ENCODE results near the gene MT1A.
A peak's percentile ranks its signal among the peaks of the same experiment; 100 is the strongest.

Gene MT1A

DNA sequence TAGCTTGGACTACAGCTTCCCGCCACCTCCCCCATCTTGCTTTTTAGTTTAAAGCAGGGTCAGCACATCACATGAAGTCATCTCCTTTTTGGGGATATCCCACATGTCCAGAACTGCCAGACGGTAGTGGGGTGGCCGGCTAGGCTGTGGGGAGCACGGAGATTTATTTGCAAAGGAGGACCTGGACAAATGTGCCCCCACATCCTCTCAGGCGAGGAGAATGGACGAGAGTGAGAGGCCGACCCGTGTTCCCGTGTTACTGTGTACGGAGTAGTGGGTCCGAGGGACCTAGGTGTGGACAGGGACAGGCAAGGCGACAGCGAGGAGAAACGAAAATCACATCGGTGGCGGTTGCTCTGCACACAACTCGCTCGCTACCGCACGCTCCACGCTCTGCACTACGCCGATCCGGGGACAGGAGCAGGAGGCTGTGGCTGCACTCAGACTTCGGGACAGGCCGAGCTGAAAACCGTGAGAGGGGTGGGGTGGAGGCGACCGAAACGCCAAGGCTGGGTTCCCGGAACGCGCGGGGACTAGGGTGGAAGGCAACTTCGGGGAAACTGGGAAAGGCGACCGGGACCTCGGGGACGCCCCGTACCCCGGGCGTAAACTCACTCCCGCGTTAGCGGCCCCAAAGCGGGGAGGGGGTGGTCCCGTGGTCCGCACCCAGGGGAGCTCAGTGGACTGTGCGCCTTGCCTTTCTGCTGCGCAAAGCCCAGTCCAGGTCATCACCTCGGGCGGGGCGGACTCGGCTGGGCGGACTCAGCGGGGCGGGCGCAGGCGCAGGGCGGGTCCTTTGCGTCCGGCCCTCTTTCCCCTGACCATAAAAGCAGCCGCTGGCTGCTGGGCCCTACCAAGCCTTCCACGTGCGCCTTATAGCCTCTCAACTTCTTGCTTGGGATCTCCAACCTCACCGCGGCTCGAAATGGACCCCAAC, at the start of gene MT1A:
Gene MT1A (plus strand): TSS at position 853 of the 937 bp plus-strand sequence. CDS start 73 bp downstream, at position 926.
- DNase-seq = no peak

GRCh38 chr16:56588781-56589140, 49.7 kb upstream of the MT1A start:
- DNase-seq = no peak

- DNase-seq = peak; percentile 67
Observed at GRCh38 chr16:56589141-56590039, 49.1 kb upstream of the MT1A start, which contains the start of gene MT3. TSS of gene MT3 (plus strand) at chr16:56589528. CDS start at chr16:56589591, 63 bp downstream.

DNA sequence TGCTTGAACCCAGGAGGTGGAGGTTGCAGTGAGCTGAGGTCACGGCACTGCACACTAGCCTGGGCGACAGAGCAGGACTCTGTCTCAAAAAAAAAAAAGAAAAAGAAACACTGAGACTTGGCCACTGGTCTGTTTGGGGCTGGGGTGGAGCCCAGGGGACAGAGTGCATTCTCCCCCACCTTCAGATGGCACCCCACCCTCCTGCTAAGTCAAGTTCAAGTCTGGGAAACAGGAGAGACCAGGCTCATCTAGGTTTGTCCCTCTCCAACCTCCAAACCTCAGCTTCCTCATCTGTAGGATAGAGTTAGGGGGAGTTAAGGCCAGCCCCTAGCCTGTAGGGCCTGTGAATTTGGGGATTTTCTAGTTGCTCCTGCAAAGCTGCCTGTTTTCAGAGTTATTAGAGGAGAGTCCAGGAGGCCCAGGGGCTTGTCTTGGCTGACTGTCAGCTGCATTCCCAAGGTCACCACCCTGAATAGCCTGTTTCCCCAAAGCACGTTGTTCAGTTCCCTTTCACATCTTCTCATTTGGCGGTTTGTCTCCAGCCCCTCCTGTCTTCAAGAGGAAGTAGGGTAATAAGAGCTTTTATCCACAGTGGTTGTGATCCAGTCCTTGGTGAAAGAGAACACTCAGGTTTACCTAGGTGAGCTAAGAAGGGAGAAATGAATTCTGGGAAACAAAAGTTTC, 46.9 kb upstream of the MT1A start:
- DNase-seq = no peak

DNA sequence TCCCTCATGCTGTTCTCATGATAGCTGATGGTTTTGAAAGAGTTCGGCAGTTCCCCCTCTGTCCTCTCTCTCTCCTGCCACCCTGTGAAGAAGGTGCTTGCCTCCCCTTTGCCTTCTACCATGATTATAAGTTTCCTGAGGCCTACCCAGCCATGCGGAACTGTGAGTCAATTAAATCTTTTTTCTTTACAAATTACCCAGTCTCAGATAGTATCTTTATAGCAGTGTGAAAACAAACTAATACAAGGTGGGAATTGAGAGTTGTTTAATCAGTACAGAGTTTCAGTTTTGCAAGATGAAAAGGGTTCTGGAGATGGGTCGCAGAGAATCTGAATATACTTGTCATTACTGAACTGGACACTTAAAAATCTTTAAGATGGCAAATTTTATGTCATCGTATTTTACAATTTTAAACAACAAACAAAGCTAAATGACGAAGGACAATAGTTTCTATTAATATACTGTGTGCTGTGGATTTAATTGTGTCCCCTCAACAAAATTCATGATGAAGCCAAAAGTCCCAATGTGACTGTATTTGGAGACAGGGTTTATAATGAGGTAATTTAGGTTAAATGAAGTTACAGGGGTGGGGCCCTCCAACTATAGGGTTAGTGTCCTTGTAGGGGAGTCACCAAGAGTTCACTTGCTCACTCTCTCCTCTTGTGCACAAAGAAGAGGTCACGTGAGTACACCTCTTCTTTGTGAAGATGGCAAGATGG, 44.7 kb upstream of the MT1A start:
- no peak for DNase-seq

GRCh38 chr16:56594292-56594619, 44.2 kb upstream of the MT1A start:
- no peak for DNase-seq

DNA sequence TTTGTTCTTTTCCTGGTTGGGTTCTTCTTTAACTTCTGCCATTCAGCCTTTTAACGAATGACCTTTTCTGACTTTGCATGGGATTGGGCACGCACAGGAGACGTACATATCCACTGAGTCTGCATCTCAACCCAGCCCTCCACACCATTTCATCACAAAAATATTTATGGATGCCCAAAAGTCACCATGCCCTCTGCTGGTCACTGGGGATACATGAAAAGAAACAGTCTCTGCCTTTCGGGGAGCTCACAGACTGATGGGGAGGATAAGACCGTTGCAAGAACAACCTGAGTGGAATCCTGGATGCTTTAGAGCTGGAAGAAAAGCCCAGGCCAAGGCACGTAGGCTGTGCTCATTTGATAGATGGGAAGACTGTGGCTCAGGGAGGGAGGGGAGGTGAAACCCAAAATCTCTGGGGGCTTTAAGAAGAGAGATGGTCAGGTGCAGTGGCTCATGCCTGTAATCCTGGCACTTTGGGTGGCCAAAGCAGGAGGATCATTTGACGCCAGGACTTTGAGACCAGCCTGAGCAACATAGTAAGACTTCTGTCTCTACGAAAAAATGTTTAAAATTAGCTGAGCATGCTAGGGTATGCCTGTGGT, 38.0 kb upstream of the MT1A start:
- DNase-seq = peak; percentile 26

- DNase-seq = no peak
Observed at GRCh38 chr16:56601325-56601724, 37.1 kb upstream of the MT1A start.

DNA sequence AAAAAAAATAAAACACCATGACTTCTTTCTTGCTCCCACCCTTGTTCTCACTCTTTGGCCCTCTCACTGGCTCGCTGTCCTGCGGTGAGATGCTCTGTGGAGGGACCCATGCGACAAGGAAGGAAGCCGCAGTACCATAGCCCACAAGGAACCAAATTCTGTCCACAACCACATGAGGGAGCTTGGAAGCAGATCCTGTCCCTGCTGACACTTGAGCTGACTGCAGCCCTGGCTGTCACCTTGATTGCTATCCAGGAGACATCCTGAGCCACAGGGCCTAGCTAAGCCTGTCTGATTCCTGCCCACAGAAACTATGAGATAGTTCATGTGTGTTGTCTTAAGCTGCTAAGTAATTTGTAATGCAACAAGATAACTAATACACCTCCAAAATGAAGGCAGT, 34.9 kb upstream of the MT1A start:
- peak; percentile 24 for DNase-seq

DNA sequence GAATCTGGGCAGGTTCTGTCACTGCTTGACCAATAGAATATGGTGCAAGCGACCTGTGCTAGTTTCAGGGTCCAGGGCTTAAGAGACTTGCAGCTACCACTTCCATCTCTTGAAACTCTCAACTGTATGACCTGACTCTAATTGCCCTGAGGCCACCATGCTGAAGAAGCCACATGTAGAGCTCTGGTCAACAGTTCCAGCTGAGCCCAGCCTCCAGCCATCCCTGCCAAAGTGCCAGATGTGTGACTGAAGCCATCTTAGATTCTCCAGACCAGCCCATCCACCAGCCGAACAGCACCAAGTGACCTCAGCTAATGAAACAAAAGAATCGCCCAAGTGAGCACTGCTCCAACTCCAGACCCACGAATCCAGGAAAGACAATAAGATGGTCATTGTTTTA, 33.5 kb upstream of the MT1A start:
- DNase-seq = no peak

GRCh38 chr16:56605475-56605874, 33.0 kb upstream of the MT1A start:
- no peak for DNase-seq

DNA sequence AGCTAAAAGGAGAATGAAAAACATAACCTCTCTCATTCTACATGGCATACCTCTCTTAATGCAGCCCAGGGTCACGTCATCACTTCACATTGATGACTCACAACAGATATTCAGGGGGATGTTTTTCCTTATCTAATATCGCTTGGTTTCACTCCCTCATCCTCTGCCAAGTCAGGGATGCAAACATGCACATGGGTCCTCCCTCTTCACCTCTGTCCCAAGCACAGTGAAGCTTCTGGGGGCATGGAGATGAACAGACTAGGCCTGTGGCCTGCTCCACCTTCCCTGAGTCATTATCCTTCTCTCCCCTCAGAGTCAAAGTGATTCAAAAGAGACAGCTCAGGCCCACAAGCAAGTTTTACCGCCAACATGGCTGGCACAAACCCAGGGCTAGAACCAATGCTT, 32.4 kb upstream of the MT1A start:
- no peak for DNase-seq

- peak; percentile 51 for DNase-seq
Observed at GRCh38 chr16:56606476-56607108, 31.9 kb upstream of the MT1A start.

GRCh38 chr16:56607109-56607618, 31.3 kb upstream of the MT1A start:
- DNase-seq = no peak

GRCh38 chr16:56607675-56608042, 30.8 kb upstream of the MT1A start:
- DNase-seq = no peak

DNA sequence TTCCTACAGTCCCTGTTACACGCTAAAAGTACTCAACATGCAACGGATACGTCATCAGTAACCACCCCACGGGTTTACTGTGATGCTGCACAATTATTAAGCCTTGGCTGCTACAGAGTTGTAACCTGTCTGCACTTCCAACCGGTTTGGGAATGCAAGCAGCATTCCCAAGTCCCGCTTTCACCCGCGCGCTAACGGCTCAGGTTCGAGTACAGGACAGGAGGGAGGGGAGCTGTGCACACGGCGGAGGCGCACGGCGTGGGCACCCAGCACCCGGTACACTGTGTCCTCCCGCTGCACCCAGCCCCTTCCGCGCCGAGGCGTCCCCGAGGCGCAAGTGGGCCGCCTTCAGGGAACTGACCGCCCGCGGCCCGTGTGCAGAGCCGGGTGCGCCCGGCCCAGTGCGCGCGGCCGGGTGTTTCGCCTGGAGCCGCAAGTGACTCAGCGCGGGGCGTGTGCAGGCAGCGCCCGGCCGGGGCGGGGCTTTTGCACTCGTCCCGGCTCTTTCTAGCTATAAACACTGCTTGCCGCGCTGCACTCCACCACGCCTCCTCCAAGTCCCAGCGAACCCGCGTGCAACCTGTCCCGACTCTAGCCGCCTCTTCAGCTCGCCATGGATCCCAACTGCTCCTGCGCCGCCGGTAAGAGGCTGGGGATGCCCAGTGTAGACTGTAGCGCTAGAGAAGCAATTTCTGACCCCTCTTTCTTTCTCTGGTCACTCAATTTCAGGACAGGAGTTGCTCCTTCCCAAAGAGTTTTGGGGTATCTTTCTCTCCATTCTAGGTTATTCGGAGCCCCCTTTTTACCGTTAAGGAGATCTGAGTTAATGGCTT, 30.2 kb upstream of the MT1A start, which contains the start of gene MT2A:
Gene MT2A (plus strand): TSS at position 542 of the 833 bp plus-strand sequence. CDS start 72 bp downstream, at position 614.
- peak; percentile 8 for DNase-seq

DNA sequence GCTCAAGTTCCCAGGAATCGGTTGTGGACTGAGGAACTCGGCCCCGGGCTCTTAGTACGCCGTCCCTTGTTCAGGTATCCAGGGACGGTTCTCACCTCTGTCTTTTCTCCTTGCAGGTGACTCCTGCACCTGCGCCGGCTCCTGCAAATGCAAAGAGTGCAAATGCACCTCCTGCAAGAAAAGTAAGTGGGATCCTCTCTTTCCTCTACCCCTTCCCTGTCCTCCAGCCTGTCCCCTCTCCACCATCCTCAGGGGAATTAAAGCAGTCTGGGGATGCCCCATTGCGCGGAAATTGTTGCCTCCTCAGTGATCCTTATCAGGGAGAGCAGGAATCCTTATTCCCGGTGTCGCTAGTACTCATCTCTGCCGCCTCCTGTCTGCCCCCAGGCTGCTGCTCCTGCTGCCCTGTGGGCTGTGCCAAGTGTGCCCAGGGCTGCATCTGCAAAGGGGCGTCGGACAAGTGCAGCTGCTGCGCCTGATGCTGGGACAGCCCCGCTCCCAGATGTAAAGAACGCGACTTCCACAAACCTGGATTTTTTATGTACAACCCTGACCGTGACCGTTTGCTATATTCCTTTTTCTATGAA, 29.5 kb upstream of the MT1A start:
- DNase-seq = no peak

GRCh38 chr16:56609463-56609921, 29.0 kb upstream of the MT1A start:
- DNase-seq = peak; percentile 34

DNA sequence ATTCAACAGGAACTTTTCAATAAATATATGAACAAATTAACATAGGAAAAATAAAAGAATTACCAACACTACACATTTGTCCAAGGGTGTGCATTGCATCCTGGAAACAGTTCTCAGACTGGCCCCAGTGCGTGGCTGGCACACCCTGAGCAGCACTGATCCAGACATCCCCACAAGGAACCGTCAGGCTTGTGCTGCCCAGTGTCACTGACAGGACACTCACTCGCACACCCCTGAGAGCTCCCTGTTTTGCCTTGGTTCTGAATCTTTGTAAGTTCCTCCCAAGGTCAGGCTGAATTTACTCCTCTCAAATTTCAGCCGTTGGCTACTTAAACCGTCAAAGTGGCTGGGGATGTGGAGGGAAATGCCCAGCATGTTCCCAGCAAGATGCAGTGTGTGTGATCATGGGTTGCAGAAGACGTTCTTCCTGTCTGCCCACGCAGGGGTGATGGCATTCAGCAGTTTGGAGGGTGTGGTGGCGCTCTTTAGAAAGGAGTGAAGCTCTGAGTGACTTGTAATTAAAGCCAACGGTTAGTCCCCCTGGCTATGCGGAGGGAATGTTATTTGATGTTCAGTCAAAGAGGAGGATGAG, 28.4 kb upstream of the MT1A start:
- no peak for DNase-seq

Data from NCI-H1092 (cell line).